ENCODE results near the gene PUM2. TPM values are rescaled to one million over a fixed set of nuclear protein-coding genes. Genes with fewer than 3 reads are reported as not detected.

Gene PUM2
- total and polyA plus RNA-seq, 2 donors from 2014 or later = 22.0 to 94.3 TPM

- Histone ChIP-seq H3K27me3 (ENCODE audit: control insufficient read depth, insufficient read depth, low read length) (no peaks in the 10 kb centered on the region), H3K4me1 (ENCODE audit: control insufficient read depth in 2 of 3, insufficient read depth in 2 of 3, low read depth in 1 of 3, low read length in 3 of 3) (no peaks in the 10 kb centered on the region), H3K27ac (ENCODE audit: low read depth in 2 of 2, low read length in 2 of 2) (no peak overlapping the region), H3K36me3 (ENCODE audit: control insufficient read depth in 2 of 3, insufficient read depth in 3 of 3, low read length in 3 of 3) (peaks cover 2 to 5% (median 4%) of the 10 kb centered on the region in 3 donors), H3K9ac (ENCODE audit: low read length in 3 of 3) (no peak overlapping the region), H3K4me3 (ENCODE audit: low read length in 3 of 3) (no peak overlapping the region), H3K9me3 (ENCODE audit: control insufficient read depth in 2 of 3, insufficient read depth in 1 of 3, low read length in 3 of 3) (no peaks in the 10 kb centered on the region)
- TF ChIP-seq CTCF (IDR thresholded peaks at IDR 0.05; ENCODE audit: borderline replicate concordance, extremely low read depth, insufficient read depth) = no peak
- FAIRE-seq (no peak), DNase-seq (no peak)
- intact Hi-C loops (cut with DNase I) = no loop called here
These were observed 86.0 kb downstream of the PUM2 start for GRCh38 chr2:20264629-20265028.

- no peak overlapping the region for H3K27ac ChIP-seq (ENCODE audit: low read depth in 2 of 2, low read length in 2 of 2)
- no peaks in the 10 kb centered on the region for H3K4me1 ChIP-seq (ENCODE audit: control insufficient read depth in 2 of 3, insufficient read depth in 2 of 3, low read depth in 1 of 3, low read length in 3 of 3)
- no peaks in the 10 kb centered on the region for H3K9me3 ChIP-seq (ENCODE audit: control insufficient read depth in 2 of 3, insufficient read depth in 1 of 3, low read length in 3 of 3)
- FAIRE-seq (no peak), DNase-seq (no peak)
- no peak for TF ChIP-seq CTCF (IDR thresholded peaks at IDR 0.05; ENCODE audit: borderline replicate concordance, extremely low read depth, insufficient read depth)
- no peak overlapping the region for H3K4me3 ChIP-seq (ENCODE audit: low read length in 3 of 3)
- H3K27me3 ChIP-seq (ENCODE audit: control insufficient read depth, insufficient read depth, low read length) = no peaks in the 10 kb centered on the region
- intact Hi-C loops (cut with DNase I) = no loop called here
- no peak overlapping the region for H3K9ac ChIP-seq (ENCODE audit: low read length in 3 of 3)
- H3K36me3 ChIP-seq (ENCODE audit: control insufficient read depth in 2 of 3, insufficient read depth in 3 of 3, low read length in 3 of 3) = peaks cover 17 to 45% (median 20%) of the 10 kb centered on the region in 3 donors
These were observed 93.2 kb downstream of the PUM2 start for GRCh38 chr2:20257411-20257810.

- no peak overlapping the region for H3K9ac ChIP-seq (ENCODE audit: low read length in 3 of 3)
- no peak for FAIRE-seq
- no peak overlapping the region for H3K27ac ChIP-seq (ENCODE audit: low read depth in 2 of 2, low read length in 2 of 2)
- peaks cover 15 to 46% (median 20%) of the 10 kb centered on the region in 3 donors for H3K36me3 ChIP-seq (ENCODE audit: control insufficient read depth in 2 of 3, insufficient read depth in 3 of 3, low read length in 3 of 3)
- no peaks in the 10 kb centered on the region for H3K9me3 ChIP-seq (ENCODE audit: control insufficient read depth in 2 of 3, insufficient read depth in 1 of 3, low read length in 3 of 3)
- H3K27me3 ChIP-seq (ENCODE audit: control insufficient read depth, insufficient read depth, low read length) = no peaks in the 10 kb centered on the region
- intact Hi-C loops (cut with DNase I) = no loop called here
- no peak for TF ChIP-seq CTCF (IDR thresholded peaks at IDR 0.05; ENCODE audit: borderline replicate concordance, extremely low read depth, insufficient read depth)
- no peak overlapping the region for H3K4me3 ChIP-seq (ENCODE audit: low read length in 3 of 3)
- no peaks in the 10 kb centered on the region for H3K4me1 ChIP-seq (ENCODE audit: control insufficient read depth in 2 of 3, insufficient read depth in 2 of 3, low read depth in 1 of 3, low read length in 3 of 3)
- DNase-seq = no peak
These were observed 95.9 kb downstream of the PUM2 start for GRCh38 chr2:20254731-20255130.

- FAIRE-seq = no peak
- peaks cover 9 to 39% (median 25%) of the 10 kb centered on the region in 3 donors for H3K36me3 ChIP-seq (ENCODE audit: control insufficient read depth in 2 of 3, insufficient read depth in 3 of 3, low read length in 3 of 3)
- H3K9ac ChIP-seq (ENCODE audit: low read length in 3 of 3) = no peak overlapping the region
- no peaks in the 10 kb centered on the region for H3K27me3 ChIP-seq (ENCODE audit: control insufficient read depth, insufficient read depth, low read length)
- no peaks in the 10 kb centered on the region for H3K9me3 ChIP-seq (ENCODE audit: control insufficient read depth in 2 of 3, insufficient read depth in 1 of 3, low read length in 3 of 3)
- no peak overlapping the region for H3K27ac ChIP-seq (ENCODE audit: low read depth in 2 of 2, low read length in 2 of 2)
- intact Hi-C loops (cut with DNase I) = no loop called here
- DNase-seq = no peak
- no peaks in the 10 kb centered on the region for H3K4me1 ChIP-seq (ENCODE audit: control insufficient read depth in 2 of 3, insufficient read depth in 2 of 3, low read depth in 1 of 3, low read length in 3 of 3)
- H3K4me3 ChIP-seq (ENCODE audit: low read length in 3 of 3) = no peak overlapping the region
- no peak for TF ChIP-seq CTCF (IDR thresholded peaks at IDR 0.05; ENCODE audit: borderline replicate concordance, extremely low read depth, insufficient read depth)
These were observed 100.2 kb downstream of the PUM2 start for GRCh38 chr2:20250436-20250835.
